Kidney (tissue), 14 donors: ENCODE data around the gene MAD1L1. TPM values are rescaled to one million over a fixed set of nuclear protein-coding genes. Genes with fewer than 3 reads are reported as not detected.

Experiments used
- DNase-seq, 5 donors: peaks; one replicate each; pipeline ENCODE4 v3.0.0-alpha.2; 2013 to 2020
- FAIRE-seq: peaks from 2 replicates; lab custom pipeline; 2012; peaks lifted over from hg19 to GRCh38; lab: Jason Lieb, UNC
- H3K27ac ChIP-seq, 2 donors: one replicate each; pipeline ENCODE4 v1.7.0; 2013; ENCODE audit warnings: low read depth in 2 of 2, low read length in 2 of 2, inconsistent platforms in 1 of 2
- H3K27me3 ChIP-seq: one replicate; pipeline ENCODE4 v1.7.1; 2013; ENCODE audit warnings: low read length, inconsistent platforms; ENCODE audit not compliant: control insufficient read depth, insufficient read depth
- H3K36me3 ChIP-seq, 3 donors: one replicate each; pipeline versions ENCODE4 v1.7.0 to v1.7.1; 2013; ENCODE audit warnings: low read length in 3 of 3, control low read depth in 1 of 3, inconsistent platforms in 1 of 3; ENCODE audit not compliant: insufficient read depth in 3 of 3, control insufficient read depth in 2 of 3
- H3K4me1 ChIP-seq, 3 donors: one replicate each; pipeline versions ENCODE4 v1.7.0 to v1.7.1; 2013; ENCODE audit warnings: low read length in 3 of 3, inconsistent platforms in 1 of 3, low read depth in 1 of 3; ENCODE audit not compliant: control insufficient read depth in 2 of 3, insufficient read depth in 2 of 3
- H3K4me3 ChIP-seq, 3 donors: one replicate each; pipeline versions ENCODE4 v1.7.0 to v1.8.1; 2013; ENCODE audit warnings: low read length in 3 of 3, control low read depth in 1 of 3, inconsistent platforms in 1 of 3
- H3K9ac ChIP-seq, 3 donors: one replicate each; pipeline versions ENCODE4 v1.7.0 to v1.7.1; 2013; ENCODE audit warnings: low read length in 3 of 3, control low read depth in 1 of 3, inconsistent platforms in 1 of 3
- H3K9me3 ChIP-seq, 3 donors: one replicate each; pipeline versions ENCODE4 v1.7.0 to v1.7.1; 2013; ENCODE audit warnings: low read length in 3 of 3, control low read depth in 1 of 3, inconsistent platforms in 1 of 3; ENCODE audit not compliant: control insufficient read depth in 2 of 3, insufficient read depth in 1 of 3
- CTCF ChIP-seq: IDR thresholded peaks from 3 replicates; pipeline ENCODE4 v1.5.1; 2012; ENCODE audit warnings: mild to moderate bottlenecking, moderate library complexity, borderline replicate concordance; ENCODE audit not compliant: insufficient read depth; ENCODE audit errors: extremely low read depth
- intact Hi-C: fragments of 100-400 bp; cut with DNase I; formaldehyde crosslinking; loops from one replicate; pipeline ENCODE4 v1.11.1; 2022
- polyA plus RNA-seq: library from polyadenylated mRNA; stranded (reverse); fragments of 350-450 nt; fragmentation: Illumina TruSeq; extraction: RNeasy Lipid Tissue Mini Kit (QIAGEN cat#74804); gene quantifications from one replicate; pipeline ENCODE4 v1.2.3, GENCODE V29; 2014; ENCODE audit warnings: low read depth, low replicate concordance; ENCODE audit not compliant: insufficient read depth
- total RNA-seq: library from RNA; stranded (reverse); fragmentation: NEBNext Ultra II Directional; extraction: Animal tissue kit (Norgen Biotek cat#: 25700); gene quantifications from one replicate; pipeline ENCODE4 v1.2.1, GENCODE V29; 2021
- donor health status: control.
- donor health status: control.
- donor health status: control.
- donor health status: control.
- donor health status: control.
- donor health status: DM: yes; HTN: yes; CAD: no.
- donor health status: Normal renal cell carcinoma (clear cell type).

The MAD1L1 gene
- total and polyA plus RNA-seq, 2 donors from 2014 or later = 33.2 to 45.2 TPM

- no peaks in the 10 kb centered on the region for H3K27me3 ChIP-seq
- H3K27ac ChIP-seq = no peak overlapping the region
- intact Hi-C loops = no loop called here
- peaks cover 6 to 32% (median 10%) of the 10 kb centered on the region in 3 donors for H3K36me3 ChIP-seq
- H3K9me3 ChIP-seq = no peaks in the 10 kb centered on the region
- H3K4me1 ChIP-seq = peaks cover 0 to 11% (median 0%) of the 10 kb centered on the region in 3 donors
- no peak overlapping the region for H3K4me3 ChIP-seq
- H3K9ac ChIP-seq = no peak overlapping the region
- no peak for TF ChIP-seq CTCF
- FAIRE-seq (no peak), DNase-seq (peak in 1 of 5 donors; percentile 76)
Observed at GRCh38 chr7:2237109-2237602, 4.4 kb upstream of the MAD1L1 start.

- TF ChIP-seq CTCF = no peak
- peaks cover 6 to 27% (median 10%) of the 10 kb centered on the region in 3 donors for H3K36me3 ChIP-seq
- FAIRE-seq = no peak
Observed at GRCh38 chr7:2233926-2234325, 1.2 kb upstream of the MAD1L1 start.

GRCh38 chr7:2231992-2232765 is 566 bp downstream of the MAD1L1 start:
- peaks cover 0 to 6% (median 0%) of the 10 kb centered on the region in 3 donors for H3K4me1 ChIP-seq
- H3K4me3 ChIP-seq = peak overlapping the region; percentile 57 to 89 (median 70)
- no peak for TF ChIP-seq CTCF
- H3K27me3 ChIP-seq = no peaks in the 10 kb centered on the region
- H3K9ac ChIP-seq = peak overlapping the region; percentile 11 to 80 (median 23)
- H3K36me3 ChIP-seq = peaks cover 4 to 15% (median 9%) of the 10 kb centered on the region in 3 donors
- no peaks in the 10 kb centered on the region for H3K9me3 ChIP-seq
- H3K27ac ChIP-seq = no peak overlapping the region
- peak in 4 of 5 donors; percentile 29 to 78 (median 52) for DNase-seq
- FAIRE-seq = no peak
- intact Hi-C loops = no loop called here

More at GRCh38 chr7:2233926-2234325, 1.2 kb upstream of the MAD1L1 start:
- Histone ChIP-seq H3K4me3 (no peak overlapping the region), H3K9me3 (no peaks in the 10 kb centered on the region), H3K4me1 (peaks cover 0 to 6% (median 0%) of the 10 kb centered on the region in 3 donors), H3K27me3 (no peaks in the 10 kb centered on the region), H3K27ac (no peak overlapping the region), H3K9ac (no peak overlapping the region)
- intact Hi-C loops = no loop called here
- no peak for DNase-seq
